GM08714 (cell line): ENCODE measurements around the gene MGRN1.

Experiments
- H3K4me3 ChIP-seq: fragments of 200-500 bp; sonication (Bioruptor generic); 2 replicates; pipeline ENCODE4 v1.5.1; 2014; ENCODE audit warnings: mild to moderate bottlenecking, low read length, inconsistent platforms
- ZNF274 ChIP-seq: IDR thresholded peaks from 2 replicates; pipeline ENCODE4 v1.6.1; 2012; ENCODE audit warnings: mild to moderate bottlenecking, low read depth, low read length

The MGRN1 gene

DNA sequence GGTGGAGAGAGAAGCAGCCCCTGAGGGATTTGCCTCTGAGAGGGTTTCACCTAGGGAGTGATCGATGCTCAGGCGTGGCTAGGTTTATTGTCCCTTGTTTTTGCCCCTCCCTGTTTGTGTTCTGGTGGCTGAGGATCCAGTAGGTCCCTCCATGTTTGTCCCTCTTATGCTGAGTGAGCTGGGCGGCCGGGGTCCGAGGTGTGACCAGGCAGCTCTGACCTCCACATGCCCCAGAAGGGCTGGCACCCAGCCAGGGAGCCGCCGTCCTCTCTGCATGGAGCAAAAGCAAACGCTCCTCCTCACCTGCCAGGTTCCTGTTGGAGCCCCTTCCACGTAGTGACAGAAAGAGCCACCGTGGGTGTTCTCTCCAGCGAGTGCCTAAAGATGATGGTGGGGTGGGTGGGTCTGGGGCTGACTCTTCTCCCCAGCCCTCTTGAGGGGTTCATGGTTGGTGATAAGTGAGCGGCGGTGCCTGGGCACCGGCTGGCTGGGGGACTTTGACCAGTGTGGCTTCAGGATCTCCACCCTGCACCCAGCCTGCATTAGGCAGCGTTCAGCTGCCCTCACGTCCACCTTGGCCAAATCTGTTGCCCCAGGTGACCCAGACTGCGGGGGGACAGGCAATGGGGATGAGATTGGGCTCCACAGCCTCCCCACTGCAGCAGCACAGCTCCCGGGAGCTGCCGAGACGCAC lies 54.7 kb downstream of the MGRN1 start:
- TF ChIP-seq ZNF274: no peak
- H3K4me3 ChIP-seq: no peak overlapping the region; the same call in 1 of the 2 replicates

- H3K4me3 ChIP-seq: peak overlapping the region; percentile 13; the same call in 1 of the 2 replicates
- no peak for TF ChIP-seq ZNF274
Observed at GRCh38 chr16:4679850-4680636, 55.4 kb downstream of the MGRN1 start.

GRCh38 chr16:4680673-4681470 lies 56.2 kb downstream of the MGRN1 start:
- peak overlapping the region; percentile 13; the same call in 1 of the 2 replicates for H3K4me3 ChIP-seq
- no peak for TF ChIP-seq ZNF274

DNA sequence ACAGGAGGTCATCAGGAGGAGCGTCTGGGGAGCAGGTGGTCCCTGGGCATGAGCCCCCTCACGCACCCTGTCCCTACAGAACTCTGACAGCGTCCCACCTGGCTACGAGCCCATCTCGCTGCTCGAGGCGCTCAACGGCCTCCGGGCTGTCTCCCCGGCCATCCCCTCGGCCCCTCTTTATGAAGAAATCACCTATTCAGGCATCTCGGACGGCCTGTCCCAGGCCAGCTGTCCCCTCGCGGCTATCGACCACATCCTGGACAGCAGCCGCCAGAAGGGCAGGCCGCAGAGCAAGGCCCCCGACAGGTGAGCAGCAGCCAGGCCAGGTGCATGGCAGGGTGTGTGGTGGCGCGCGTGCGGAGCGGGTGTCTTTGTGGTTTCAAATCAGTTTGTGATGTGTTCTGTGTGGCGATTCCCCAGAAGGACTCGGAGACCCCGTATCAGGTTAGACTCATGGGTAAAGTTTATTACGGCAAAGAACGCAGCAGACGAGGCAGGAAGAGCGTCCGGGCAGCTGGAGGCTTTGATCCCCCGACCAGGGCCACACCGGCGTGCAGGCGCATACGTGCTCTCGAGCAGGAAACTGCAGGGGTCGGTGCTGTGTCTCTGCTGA lies 57.0 kb downstream of the MGRN1 start:
- no peak overlapping the region for H3K4me3 ChIP-seq
- TF ChIP-seq ZNF274: no peak

DNA sequence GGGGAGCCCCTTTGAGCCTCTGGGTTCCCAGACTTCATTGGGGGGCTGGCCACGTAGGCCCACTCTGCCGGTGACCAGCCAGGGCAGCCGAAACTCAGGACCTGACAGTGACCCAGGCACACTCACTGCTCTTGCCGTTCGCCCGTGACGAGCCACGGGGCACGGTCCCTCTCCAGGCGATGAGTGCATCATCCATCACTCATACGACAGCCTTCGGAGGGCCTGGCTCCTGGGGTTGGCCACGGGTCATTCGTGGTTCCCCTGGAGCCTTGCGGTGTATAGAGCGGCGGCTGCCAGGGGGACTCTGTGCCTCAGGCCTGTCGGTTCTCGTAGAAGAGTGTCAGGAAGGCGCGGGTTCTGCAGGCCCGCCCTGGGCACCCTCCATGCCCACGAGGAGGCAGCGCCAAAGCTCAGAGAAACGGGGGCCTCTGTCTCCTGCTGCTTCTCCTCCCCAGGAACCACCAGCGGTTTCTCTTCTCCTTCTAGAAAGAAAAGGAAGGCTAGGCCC lies 57.5 kb downstream of the MGRN1 start:
- TF ChIP-seq ZNF274: no peak
- H3K4me3 ChIP-seq: no peak overlapping the region

GRCh38 chr16:4682616-4683254 lies 58.1 kb downstream of the MGRN1 start:
- H3K4me3 ChIP-seq: no peak overlapping the region
- TF ChIP-seq ZNF274: no peak

DNA sequence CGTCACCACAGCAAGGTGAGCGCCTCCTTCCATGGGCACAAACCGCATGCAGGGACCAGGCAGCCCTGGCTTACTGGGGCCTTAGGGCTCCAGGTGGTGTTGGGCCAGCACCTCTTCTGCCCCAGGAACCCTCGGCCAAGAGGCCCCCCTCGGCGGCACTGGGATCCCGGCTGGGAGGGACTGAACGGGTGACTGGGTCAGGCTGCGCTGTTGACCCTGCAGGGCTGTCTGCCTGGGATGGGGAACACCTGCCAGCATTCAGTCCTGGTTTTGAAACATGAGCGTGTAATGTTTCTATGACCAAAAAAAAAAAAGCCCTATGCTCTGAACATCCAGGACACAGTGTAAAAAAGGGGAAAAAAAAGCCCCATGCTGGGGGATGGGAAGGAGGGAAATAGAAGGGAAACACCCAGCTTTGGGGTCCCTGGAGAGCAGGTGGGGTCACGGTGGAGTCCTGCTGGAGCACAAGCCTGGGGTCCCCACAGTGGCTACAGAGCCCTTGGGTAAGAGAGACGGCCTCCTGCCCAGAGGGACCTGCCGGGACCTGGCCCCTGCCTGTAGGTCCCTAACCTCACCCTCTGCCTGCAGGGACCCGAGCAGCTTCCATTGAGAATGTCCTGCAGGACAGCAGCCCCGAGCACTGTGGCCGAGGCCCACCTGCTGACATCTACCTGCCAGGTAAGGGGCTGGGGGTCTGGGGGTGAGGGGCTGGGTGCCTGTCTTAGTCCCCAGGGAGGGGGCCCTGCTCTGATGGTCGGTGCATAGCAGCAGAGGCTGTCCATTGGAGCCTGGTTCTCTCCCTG lies 58.8 kb downstream of the MGRN1 start:
- TF ChIP-seq ZNF274: no peak

DNA sequence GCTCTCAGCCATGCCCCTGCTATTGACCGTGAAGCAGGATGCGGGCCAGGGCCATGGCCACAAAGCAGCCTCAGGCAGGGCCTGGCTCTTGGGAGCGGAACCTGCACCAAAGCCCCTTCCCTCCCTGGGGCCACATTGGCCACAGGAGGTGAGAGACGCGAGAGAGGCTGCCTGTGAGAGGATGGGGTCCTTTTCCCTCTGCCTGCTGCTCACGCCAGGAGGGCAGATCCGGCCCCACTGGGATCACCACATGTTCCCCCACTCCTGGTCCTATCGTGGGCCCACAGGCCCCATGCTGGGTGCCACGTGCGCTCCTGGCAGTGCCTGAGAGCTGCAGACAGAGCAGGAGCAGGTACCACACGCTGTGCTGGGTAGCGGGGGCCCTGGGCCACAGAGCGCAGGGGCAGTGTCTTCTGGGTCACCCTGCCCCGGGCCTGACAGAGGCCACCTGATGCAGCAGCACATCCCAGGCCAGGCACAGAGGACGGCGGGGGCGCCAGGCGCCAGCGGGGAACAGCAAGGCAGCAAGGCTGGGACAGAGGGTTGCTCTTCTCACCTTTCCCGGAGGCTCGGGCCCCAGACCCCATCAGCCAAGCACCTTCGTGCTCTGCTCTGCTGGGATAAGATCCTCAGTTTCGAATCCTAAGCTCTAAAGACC lies 59.6 kb downstream of the MGRN1 start:
- TF ChIP-seq ZNF274: no peak
- no peak overlapping the region for H3K4me3 ChIP-seq

More for the DNA sequence above, 58.8 kb downstream of the MGRN1 start:
- no peak overlapping the region for H3K4me3 ChIP-seq

DNA sequence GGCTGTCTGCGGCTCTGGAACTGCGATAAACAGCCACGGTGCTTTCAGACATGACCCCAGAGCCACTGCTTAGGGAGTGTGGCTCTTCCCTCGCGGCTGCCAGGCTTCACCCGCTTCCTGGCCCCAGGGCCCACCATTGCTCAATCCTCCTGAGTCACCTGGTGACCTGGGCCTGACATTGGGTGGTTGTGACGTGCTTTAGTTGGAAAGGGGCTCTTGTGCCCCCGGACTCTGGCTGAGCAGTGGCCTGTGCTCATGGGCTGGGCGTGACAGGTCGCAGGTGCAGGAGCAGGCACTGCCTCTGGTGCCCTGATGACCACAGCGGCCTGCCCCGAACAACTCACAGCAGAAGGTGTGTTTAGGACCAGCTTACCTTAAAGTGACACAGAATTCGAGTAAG lies 60.1 kb downstream of the MGRN1 start:
- H3K4me3 ChIP-seq: no peak overlapping the region
- no peak for TF ChIP-seq ZNF274

DNA sequence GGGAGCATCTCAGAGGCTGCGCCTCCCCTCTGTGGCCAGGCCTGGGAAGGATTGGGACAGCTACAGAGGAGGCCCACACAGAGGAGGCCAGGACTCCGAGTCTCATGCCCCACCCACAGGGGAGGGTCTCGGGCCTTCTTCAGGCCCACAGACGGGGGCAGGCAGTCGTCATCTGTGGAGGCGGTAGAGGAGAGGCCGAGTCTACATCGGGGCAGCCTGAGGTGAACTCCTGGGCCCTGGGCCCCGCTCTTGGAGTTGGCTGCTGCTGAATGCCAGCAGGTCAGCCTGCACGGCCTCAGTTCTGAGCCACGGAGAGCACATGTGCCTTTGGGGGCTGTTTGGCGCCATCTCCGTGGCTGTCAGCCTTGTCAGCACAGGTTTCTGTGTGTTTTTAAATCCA lies 60.7 kb downstream of the MGRN1 start:
- TF ChIP-seq ZNF274: no peak
- H3K4me3 ChIP-seq: no peak overlapping the region

GRCh38 chr16:4685776-4686496 lies 61.3 kb downstream of the MGRN1 start:
- H3K4me3 ChIP-seq: no peak overlapping the region
- no peak for TF ChIP-seq ZNF274

- TF ChIP-seq ZNF274: no peak
- no peak overlapping the region for H3K4me3 ChIP-seq
Observed at GRCh38 chr16:4686497-4687210, 62.0 kb downstream of the MGRN1 start.
